ENCODE results near the gene UGT2B10. TPM values are rescaled to one million over a fixed set of nuclear protein-coding genes. Genes with fewer than 3 reads are reported as not detected.
"Not testable (repeated sequence)": the region's sequence is repeated elsewhere in the genome, so short reads cannot be mapped to it uniquely, and the experiment has no call there.

Gene UGT2B10
- total and polyA plus RNA-seq, 9 donors: 0.26 to 0.28 TPM; not detected in 7

- no peaks in the 10 kb centered on the region for H3K4me1 ChIP-seq (ENCODE audit: control insufficient read depth, insufficient read depth, low read length)
- no peaks in the 10 kb centered on the region for H3K36me3 ChIP-seq (ENCODE audit: control insufficient read depth, insufficient read depth, low read length)
- DNase-seq: no peak
- no CpG with 5 or more reads among the region's 2 CpGs for WGBS (ENCODE audit: insufficient coverage)
- H3K9me3 ChIP-seq (replicated peaks; ENCODE audit: control insufficient read depth, low read depth, low read length): no peaks in the 10 kb centered on the region
- no peaks in the 10 kb centered on the region for H3K27me3 ChIP-seq (ENCODE audit: control insufficient read depth, insufficient read depth, low read length)
- H3K4me3 ChIP-seq (ENCODE audit: low read length): no peak overlapping the region
- H3K27ac ChIP-seq (ENCODE audit: low read length): no peak overlapping the region
Measured at GRCh38 chr4:68817386-68817785, 1.6 kb downstream of the UGT2B10 start.

GRCh38 chr4:68818030-68818462 is 2.3 kb downstream of the UGT2B10 start:
- not testable (repeated sequence) for DNase-seq; H3K4me3 ChIP-seq (ENCODE audit: low read length); H3K4me1 ChIP-seq (ENCODE audit: control insufficient read depth, insufficient read depth, low read length); H3K27ac ChIP-seq (ENCODE audit: low read length); H3K9me3 ChIP-seq (replicated peaks; ENCODE audit: control insufficient read depth, low read depth, low read length); H3K27me3 ChIP-seq (ENCODE audit: control insufficient read depth, insufficient read depth, low read length); H3K36me3 ChIP-seq (ENCODE audit: control insufficient read depth, insufficient read depth, low read length)
- no CpG with 5 or more reads among the region's 3 CpGs for WGBS (ENCODE audit: insufficient coverage)

- H3K4me1 ChIP-seq (ENCODE audit: control insufficient read depth, insufficient read depth, low read length): no peaks in the 10 kb centered on the region
- H3K36me3 ChIP-seq (ENCODE audit: control insufficient read depth, insufficient read depth, low read length): no peaks in the 10 kb centered on the region
- H3K27ac ChIP-seq (ENCODE audit: low read length): no peak overlapping the region
- no peaks in the 10 kb centered on the region for H3K27me3 ChIP-seq (ENCODE audit: control insufficient read depth, insufficient read depth, low read length)
- no peaks in the 10 kb centered on the region for H3K9me3 ChIP-seq (replicated peaks; ENCODE audit: control insufficient read depth, low read depth, low read length)
- DNase-seq: no peak
- H3K4me3 ChIP-seq (ENCODE audit: low read length): no peak overlapping the region
Measured at GRCh38 chr4:68831642-68832041, 15.8 kb downstream of the UGT2B10 start.

DNA sequence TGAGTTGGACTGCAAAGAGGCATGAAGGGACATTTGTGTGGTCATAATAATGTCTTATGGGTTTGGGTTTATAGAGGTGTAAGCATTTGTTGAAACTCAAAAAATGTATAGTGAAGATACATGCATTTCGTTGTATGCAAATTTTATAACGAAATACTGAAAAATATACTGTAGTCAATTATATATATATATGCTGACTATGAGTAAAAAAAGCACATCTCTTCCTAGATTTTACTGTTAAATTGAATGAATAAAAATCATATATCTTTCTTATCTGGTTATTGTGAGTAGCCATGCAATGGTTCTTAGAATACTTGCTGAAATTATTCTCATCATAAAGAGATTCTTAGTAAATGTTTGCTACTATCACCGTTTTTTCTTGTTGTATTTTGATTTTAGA is 34.5 kb downstream of the UGT2B10 start:
- no peak overlapping the region for H3K4me3 ChIP-seq (ENCODE audit: low read length)
- WGBS (ENCODE audit: insufficient coverage): no CpG with 5 or more reads among the region's 3 CpGs
- no peak overlapping the region for H3K27ac ChIP-seq (ENCODE audit: low read length)
- H3K36me3 ChIP-seq (ENCODE audit: control insufficient read depth, insufficient read depth, low read length): no peaks in the 10 kb centered on the region
- no peak for DNase-seq
- no peaks in the 10 kb centered on the region for H3K27me3 ChIP-seq (ENCODE audit: control insufficient read depth, insufficient read depth, low read length)
- H3K9me3 ChIP-seq (replicated peaks; ENCODE audit: control insufficient read depth, low read depth, low read length): peaks cover 5% of the 10 kb centered on the region
- H3K4me1 ChIP-seq (ENCODE audit: control insufficient read depth, insufficient read depth, low read length): no peaks in the 10 kb centered on the region

- DNase-seq: no peak
- no peak overlapping the region for H3K4me3 ChIP-seq (ENCODE audit: low read length)
- H3K36me3 ChIP-seq (ENCODE audit: control insufficient read depth, insufficient read depth, low read length): no peaks in the 10 kb centered on the region
- no peaks in the 10 kb centered on the region for H3K4me1 ChIP-seq (ENCODE audit: control insufficient read depth, insufficient read depth, low read length)
- H3K27ac ChIP-seq (ENCODE audit: low read length): no peak overlapping the region
- H3K27me3 ChIP-seq (ENCODE audit: control insufficient read depth, insufficient read depth, low read length): no peaks in the 10 kb centered on the region
- no CpG with 5 or more reads among the region's 2 CpGs for WGBS (ENCODE audit: insufficient coverage)
- H3K9me3 ChIP-seq (replicated peaks; ENCODE audit: control insufficient read depth, low read depth, low read length): peaks cover 6% of the 10 kb centered on the region
Measured at GRCh38 chr4:68855771-68856170, 40.0 kb downstream of the UGT2B10 start.

DNA sequence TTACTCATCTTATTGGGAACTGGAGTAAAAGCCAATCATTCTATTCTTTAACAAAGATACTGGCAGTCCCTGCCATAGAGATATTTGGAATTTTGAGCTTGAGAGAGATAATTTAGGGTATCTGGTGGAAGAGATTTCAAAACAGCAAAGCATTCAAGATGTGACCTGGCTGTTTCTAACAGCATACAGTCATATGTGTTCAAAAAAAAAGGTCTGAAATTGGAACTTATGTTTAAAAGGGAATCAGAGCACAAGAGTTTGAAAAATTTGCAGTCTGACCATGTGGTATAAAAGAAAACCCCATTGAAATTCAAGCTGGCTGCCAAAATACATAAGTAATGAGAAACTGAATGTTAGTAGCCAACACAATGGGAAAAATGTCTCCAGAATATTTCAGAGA is 42.2 kb downstream of the UGT2B10 start:
- Histone ChIP-seq H3K4me1 (ENCODE audit: control insufficient read depth, insufficient read depth, low read length) (no peaks in the 10 kb centered on the region), H3K27me3 (ENCODE audit: control insufficient read depth, insufficient read depth, low read length) (no peaks in the 10 kb centered on the region), H3K27ac (ENCODE audit: low read length) (no peak overlapping the region), H3K36me3 (ENCODE audit: control insufficient read depth, insufficient read depth, low read length) (no peaks in the 10 kb centered on the region), H3K4me3 (ENCODE audit: low read length) (no peak overlapping the region), H3K9me3 (replicated peaks; ENCODE audit: control insufficient read depth, low read depth, low read length) (peaks cover 6% of the 10 kb centered on the region)
- DNase-seq: no peak

- H3K9me3 ChIP-seq (replicated peaks; ENCODE audit: control insufficient read depth, low read depth, low read length): peaks cover 6% of the 10 kb centered on the region
- H3K27ac ChIP-seq (ENCODE audit: low read length): no peak overlapping the region
- H3K27me3 ChIP-seq (ENCODE audit: control insufficient read depth, insufficient read depth, low read length): no peaks in the 10 kb centered on the region
- no peaks in the 10 kb centered on the region for H3K4me1 ChIP-seq (ENCODE audit: control insufficient read depth, insufficient read depth, low read length)
- no peak overlapping the region for H3K4me3 ChIP-seq (ENCODE audit: low read length)
- H3K36me3 ChIP-seq (ENCODE audit: control insufficient read depth, insufficient read depth, low read length): no peaks in the 10 kb centered on the region
- DNase-seq: no peak
- WGBS (ENCODE audit: insufficient coverage): no CpG with 5 or more reads among the region's 1 CpG
Measured at GRCh38 chr4:68859655-68860054, 43.9 kb downstream of the UGT2B10 start.

DNA sequence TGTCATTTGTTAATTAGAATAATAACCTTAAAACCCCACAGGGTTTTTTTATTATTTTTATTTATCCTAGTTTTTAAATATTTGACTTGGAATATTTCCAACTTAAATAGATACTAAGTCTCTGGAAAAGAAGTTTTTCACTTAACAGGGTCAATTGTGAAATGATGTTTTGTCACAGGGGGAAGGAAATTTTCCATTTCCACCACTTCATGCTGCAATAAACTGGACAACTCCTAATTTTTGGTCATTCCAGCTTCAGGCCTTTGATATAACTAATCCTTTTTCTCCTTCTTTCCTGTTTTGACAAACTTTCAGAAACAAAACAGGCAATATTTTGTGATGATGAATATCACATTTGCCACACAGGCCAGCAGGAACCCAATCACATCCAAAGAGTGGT is 45.3 kb downstream of the UGT2B10 start:
- Histone ChIP-seq H3K27ac (ENCODE audit: low read length) (no peak overlapping the region), H3K4me3 (ENCODE audit: low read length) (no peak overlapping the region), H3K4me1 (ENCODE audit: control insufficient read depth, insufficient read depth, low read length) (no peaks in the 10 kb centered on the region), H3K9me3 (replicated peaks; ENCODE audit: control insufficient read depth, low read depth, low read length) (peaks cover 6% of the 10 kb centered on the region), H3K27me3 (ENCODE audit: control insufficient read depth, insufficient read depth, low read length) (no peaks in the 10 kb centered on the region), H3K36me3 (ENCODE audit: control insufficient read depth, insufficient read depth, low read length) (no peaks in the 10 kb centered on the region)
- DNase-seq: no peak

DNA sequence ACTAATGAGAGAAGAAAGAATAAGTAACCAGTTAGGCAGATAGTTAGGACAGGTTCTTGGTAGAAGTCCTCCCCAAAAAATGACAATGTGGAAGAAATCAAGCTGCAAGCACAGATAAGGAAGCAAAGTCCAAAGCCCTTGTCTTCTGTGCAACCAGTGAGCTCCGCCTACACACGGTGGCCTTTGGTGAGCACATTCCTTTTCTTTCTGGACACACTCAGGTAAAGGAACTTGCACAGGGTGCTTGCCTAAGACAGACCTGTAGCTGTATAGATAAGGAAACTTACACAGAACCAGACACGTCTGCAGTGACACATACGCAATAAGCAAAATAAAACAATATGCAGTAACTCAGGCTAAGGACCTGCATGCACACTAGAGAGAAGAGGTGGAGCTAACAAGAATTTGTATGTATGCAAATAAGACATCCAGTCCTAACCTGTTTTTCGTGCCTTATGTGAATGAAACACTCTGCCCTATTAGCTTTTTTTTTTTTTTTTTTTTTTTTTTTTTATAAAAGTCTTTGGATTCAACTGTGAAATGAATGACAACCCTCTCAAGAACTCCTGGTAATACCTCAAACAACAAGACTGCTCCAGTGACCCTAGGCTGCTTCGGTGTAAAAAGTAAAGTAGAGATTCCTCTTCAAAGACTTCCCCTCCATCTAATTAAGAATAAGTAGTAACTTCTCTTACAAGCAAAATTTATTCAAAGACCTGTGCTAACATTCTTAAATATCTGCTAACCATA is 48.8 kb downstream of the UGT2B10 start:
- Histone ChIP-seq H3K9me3 (replicated peaks; ENCODE audit: control insufficient read depth, low read depth, low read length) (no peaks in the 10 kb centered on the region), H3K27me3 (ENCODE audit: control insufficient read depth, insufficient read depth, low read length) (no peaks in the 10 kb centered on the region), H3K4me3 (ENCODE audit: low read length) (no peak overlapping the region), H3K4me1 (ENCODE audit: control insufficient read depth, insufficient read depth, low read length) (no peaks in the 10 kb centered on the region), H3K36me3 (ENCODE audit: control insufficient read depth, insufficient read depth, low read length) (no peaks in the 10 kb centered on the region), H3K27ac (ENCODE audit: low read length) (no peak overlapping the region)
- 79% methylated on average over 2 of the region's 6 CpGs for WGBS (ENCODE audit: insufficient coverage)
- no peak for DNase-seq

- no peaks in the 10 kb centered on the region for H3K36me3 ChIP-seq (ENCODE audit: control insufficient read depth, insufficient read depth, low read length)
- 90% methylated on average over 3 of the region's 4 CpGs for WGBS (ENCODE audit: insufficient coverage)
Measured at GRCh38 chr4:68865188-68865638, 49.4 kb downstream of the UGT2B10 start.

DNA sequence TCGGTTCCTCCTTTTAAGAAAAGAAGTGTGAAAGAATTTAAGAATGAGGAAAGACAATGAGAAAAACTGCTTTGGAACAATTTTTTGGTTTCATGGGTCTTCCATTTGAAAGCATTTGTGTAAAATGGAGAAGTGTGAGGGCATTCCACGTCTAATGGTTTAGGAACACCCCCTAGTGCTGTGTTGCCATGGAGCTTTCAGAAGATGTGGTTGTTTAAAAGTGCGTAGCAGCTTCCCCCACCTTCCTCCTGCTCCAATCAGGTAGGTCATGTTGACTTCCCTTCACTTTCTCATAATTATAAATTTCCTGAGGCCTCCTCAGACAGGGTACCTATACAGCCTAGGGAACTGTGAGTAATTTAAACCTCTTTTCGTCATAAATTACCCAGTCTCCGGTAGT is 50.0 kb downstream of the UGT2B10 start:
- Histone ChIP-seq H3K36me3 (ENCODE audit: control insufficient read depth, insufficient read depth, low read length) (no peaks in the 10 kb centered on the region), H3K9me3 (replicated peaks; ENCODE audit: control insufficient read depth, low read depth, low read length) (no peaks in the 10 kb centered on the region), H3K4me3 (ENCODE audit: low read length) (no peak overlapping the region), H3K4me1 (ENCODE audit: control insufficient read depth, insufficient read depth, low read length) (no peaks in the 10 kb centered on the region), H3K27me3 (ENCODE audit: control insufficient read depth, insufficient read depth, low read length) (no peaks in the 10 kb centered on the region), H3K27ac (ENCODE audit: low read length) (no peak overlapping the region)
- WGBS (ENCODE audit: insufficient coverage): no CpG with 5 or more reads among the region's 5 CpGs
- DNase-seq: no peak

More at GRCh38 chr4:68865188-68865638, 49.4 kb downstream of the UGT2B10 start:
- Histone ChIP-seq H3K9me3 (replicated peaks; ENCODE audit: control insufficient read depth, low read depth, low read length) (no peaks in the 10 kb centered on the region), H3K4me3 (ENCODE audit: low read length) (no peak overlapping the region), H3K4me1 (ENCODE audit: control insufficient read depth, insufficient read depth, low read length) (no peaks in the 10 kb centered on the region), H3K27ac (ENCODE audit: low read length) (no peak overlapping the region), H3K27me3 (ENCODE audit: control insufficient read depth, insufficient read depth, low read length) (no peaks in the 10 kb centered on the region)
- no peak for DNase-seq
